ENCODE measurements around the gene KDM2B.

Gene KDM2B

GRCh38 chr12:121530600-121531355 is 50.0 kb downstream of the KDM2B start:
- DNase-seq (ENCODE audit: low read depth in 3 of 3) = peak in 1 of 3 donors; percentile 63

- no peak for DNase-seq (ENCODE audit: low read depth in 3 of 3)
These were observed 51.6 kb downstream of the KDM2B start for GRCh38 chr12:121529184-121529583.

- no peak for DNase-seq (ENCODE audit: low read depth in 3 of 3)
These were observed 55.4 kb downstream of the KDM2B start for GRCh38 chr12:121525411-121525810.

- DNase-seq (ENCODE audit: low read depth in 3 of 3) = no peak
These were observed 56.5 kb downstream of the KDM2B start for GRCh38 chr12:121524196-121524916.

GRCh38 chr12:121523741-121524140 is 57.1 kb downstream of the KDM2B start:
- no peak for DNase-seq (ENCODE audit: low read depth in 3 of 3)

- no peak for DNase-seq (ENCODE audit: low read depth in 3 of 3)
These were observed 57.9 kb downstream of the KDM2B start for GRCh38 chr12:121522971-121523370.

GRCh38 chr12:121520586-121521086 is 60.2 kb downstream of the KDM2B start:
- no peak for DNase-seq (ENCODE audit: low read depth in 3 of 3)

- no peak for DNase-seq (ENCODE audit: low read depth in 3 of 3)
These were observed 60.7 kb downstream of the KDM2B start for GRCh38 chr12:121520119-121520518.

- DNase-seq (ENCODE audit: low read depth in 3 of 3) = no peak
These were observed 61.6 kb downstream of the KDM2B start for GRCh38 chr12:121519227-121519626.

- no peak for DNase-seq (ENCODE audit: low read depth in 3 of 3)
These were observed 62.2 kb downstream of the KDM2B start for GRCh38 chr12:121518656-121519055.

- DNase-seq (ENCODE audit: low read depth in 3 of 3) = no peak
These were observed 64.3 kb downstream of the KDM2B start for GRCh38 chr12:121516437-121517011.

GRCh38 chr12:121515615-121516014 is 65.2 kb downstream of the KDM2B start:
- DNase-seq (ENCODE audit: low read depth in 3 of 3) = no peak

GRCh38 chr12:121514184-121514742 is 66.6 kb downstream of the KDM2B start:
- DNase-seq (ENCODE audit: low read depth in 3 of 3) = no peak

- DNase-seq (ENCODE audit: low read depth in 3 of 3) = no peak
These were observed 67.2 kb downstream of the KDM2B start for GRCh38 chr12:121513464-121514183.

GRCh38 chr12:121512561-121512960 is 68.3 kb downstream of the KDM2B start:
- no peak for DNase-seq (ENCODE audit: low read depth in 3 of 3)

GRCh38 chr12:121511916-121512315 is 68.9 kb downstream of the KDM2B start:
- no peak for DNase-seq (ENCODE audit: low read depth in 3 of 3)

- DNase-seq (ENCODE audit: low read depth in 3 of 3) = no peak
These were observed 71.5 kb downstream of the KDM2B start for GRCh38 chr12:121509339-121509738.

- no peak for DNase-seq (ENCODE audit: low read depth in 3 of 3)
These were observed 72.3 kb downstream of the KDM2B start for GRCh38 chr12:121508533-121508932.

- DNase-seq (ENCODE audit: low read depth in 3 of 3) = no peak
These were observed 72.8 kb downstream of the KDM2B start for GRCh38 chr12:121507984-121508383.

- no peak for DNase-seq (ENCODE audit: low read depth in 3 of 3)
These were observed 73.6 kb downstream of the KDM2B start for GRCh38 chr12:121507245-121507644.

GRCh38 chr12:121505513-121505912 is 75.3 kb downstream of the KDM2B start:
- no peak for DNase-seq (ENCODE audit: low read depth in 3 of 3)

- no peak for DNase-seq (ENCODE audit: low read depth in 3 of 3)
These were observed 76.3 kb downstream of the KDM2B start for GRCh38 chr12:121504505-121504904.

All from stimulated activated CD4-positive, alpha-beta T cell treated with anti-CD3 and anti-CD28 coated beads, TNF-alpha, amount 100 ng/mL, for 48 hours (primary cell).